Measurements from ENCODE around the gene CTAG1A.
"Not testable (repeated sequence)": the region's sequence is repeated elsewhere in the genome, so short reads cannot be mapped to it uniquely, and the experiment has no call there.

The CTAG1A gene

GRCh38 chrX:154620767-154621414 lies 36.0 kb downstream of the CTAG1A start:
- DNase-seq: not testable (repeated sequence)

GRCh38 chrX:154628960-154629359 lies 44.0 kb downstream of the CTAG1A start:
- not testable (repeated sequence) for DNase-seq

GRCh38 chrX:154630949-154631348 lies 46.0 kb downstream of the CTAG1A start:
- DNase-seq: not testable (repeated sequence)

GRCh38 chrX:154633661-154634060 lies 48.7 kb downstream of the CTAG1A start:
- not testable (repeated sequence) for DNase-seq

All from T-helper 9 cell (primary cell).